ENCODE measurements around the gene FANCD2OS. TPM values are rescaled to one million over a fixed set of nuclear protein-coding genes. Genes with fewer than 3 reads are reported as not detected.
"Not testable (repeated sequence)": the region's sequence is repeated elsewhere in the genome, so short reads cannot be mapped to it uniquely, and the experiment has no call there.

FANCD2OS gene
- total RNA-seq, 1 experiment from 2014 or later = not detected

GRCh38 chr3:10142707-10143560 is 34.9 kb upstream of the FANCD2OS start:
- Histone ChIP-seq H3K27ac (ENCODE audit: low read length) (peak overlapping the region; percentile 45; the same call in 1 of the 2 replicates), H4K20me1 (ENCODE audit: insufficient read depth, low read depth, low read length) (peaks cover 17% of the 10 kb centered on the region), H3K9ac (ENCODE audit: low read length) (peak overlapping the region; percentile 97), H3K4me2 (ENCODE audit: low read depth, low read length, poor library complexity, severe bottlenecking) (peak overlapping the region; percentile 87), H3K9me2 (replicated peaks; ENCODE audit: insufficient read depth, low read length) (no peaks in the 10 kb centered on the region), H2AFZ (ENCODE audit: low read length) (no peak overlapping the region), H3K9me3 (ENCODE audit: low read length) (no peaks in the 10 kb centered on the region), H3K79me2 (ENCODE audit: low read length) (peaks cover 56% of the 10 kb centered on the region), H3K4me3 (ENCODE audit: low read length) (peak overlapping the region; percentile 83), H3K27me3 (ENCODE audit: low read length) (no peaks in the 10 kb centered on the region), H3K4me1 (ENCODE audit: low read length) (peaks cover 24% of the 10 kb centered on the region), H3K36me3 (ENCODE audit: insufficient read depth, low read length) (peaks cover 8% of the 10 kb centered on the region; the same call in 1 of the 2 replicates)
- DNase-seq = no peak

DNA sequence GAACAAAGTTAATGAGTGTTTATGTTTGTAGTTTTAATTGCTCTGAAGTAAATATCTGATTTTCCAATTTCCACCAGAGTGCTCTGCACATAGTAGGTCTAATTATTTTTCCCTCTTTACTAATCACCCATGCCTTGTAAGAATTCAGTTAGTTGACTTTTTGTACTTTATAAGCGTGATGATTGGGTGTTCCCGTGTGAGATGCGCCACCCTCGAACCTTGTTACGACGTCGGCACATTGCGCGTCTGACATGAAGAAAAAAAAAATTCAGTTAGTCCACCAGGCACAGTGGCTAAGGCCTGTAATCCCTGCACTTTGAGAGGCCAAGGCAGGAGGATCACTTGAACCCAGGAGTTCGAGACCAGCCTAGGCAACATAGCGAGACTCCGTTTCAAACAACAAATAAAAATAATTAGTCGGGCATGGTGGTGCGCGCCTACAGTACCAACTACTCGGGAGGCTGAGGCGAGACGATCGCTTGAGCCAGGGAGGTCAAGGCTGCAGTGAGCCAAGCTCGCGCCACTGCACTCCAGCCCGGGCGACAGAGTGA is 33.0 kb upstream of the FANCD2OS start:
- H3K4me2 ChIP-seq (ENCODE audit: low read depth, low read length, poor library complexity, severe bottlenecking) = peak overlapping the region; percentile 50
- no peak for DNase-seq
- H3K4me3 ChIP-seq (ENCODE audit: low read length) = peak overlapping the region; percentile 83; the same call in 1 of the 2 replicates

GRCh38 chr3:10137178-10137577 is 29.1 kb upstream of the FANCD2OS start:
- Histone ChIP-seq H3K27ac (ENCODE audit: low read length) (no peak overlapping the region), H3K4me1 (ENCODE audit: low read length) (peaks cover 4% of the 10 kb centered on the region), H3K9ac (ENCODE audit: low read length) (no peak overlapping the region), H3K4me2 (ENCODE audit: low read depth, low read length, poor library complexity, severe bottlenecking) (no peak overlapping the region), H3K4me3 (ENCODE audit: low read length) (no peak overlapping the region), H3K9me2 (replicated peaks; ENCODE audit: insufficient read depth, low read length) (no peaks in the 10 kb centered on the region), H3K27me3 (ENCODE audit: low read length) (no peaks in the 10 kb centered on the region), H4K20me1 (ENCODE audit: insufficient read depth, low read depth, low read length) (no peaks in the 10 kb centered on the region), H2AFZ (ENCODE audit: low read length) (no peak overlapping the region), H3K9me3 (ENCODE audit: low read length) (no peaks in the 10 kb centered on the region), H3K36me3 (ENCODE audit: insufficient read depth, low read length) (no peaks in the 10 kb centered on the region), H3K79me2 (ENCODE audit: low read length) (peaks cover 5% of the 10 kb centered on the region)
- no peak for DNase-seq

More for the DNA sequence above, 33.0 kb upstream of the FANCD2OS start:
- peaks cover 24% of the 10 kb centered on the region for H3K4me1 ChIP-seq (ENCODE audit: low read length)
- peaks cover 43% of the 10 kb centered on the region for H3K79me2 ChIP-seq (ENCODE audit: low read length)
- H3K9ac ChIP-seq (ENCODE audit: low read length) = peak overlapping the region; percentile 97
- no peaks in the 10 kb centered on the region for H3K9me2 ChIP-seq (replicated peaks; ENCODE audit: insufficient read depth, low read length)
- peaks cover 17% of the 10 kb centered on the region for H4K20me1 ChIP-seq (ENCODE audit: insufficient read depth, low read depth, low read length)
- no peaks in the 10 kb centered on the region for H3K9me3 ChIP-seq (ENCODE audit: low read length)
- peak overlapping the region; percentile 77 for H2AFZ ChIP-seq (ENCODE audit: low read length)
- H3K36me3 ChIP-seq (ENCODE audit: insufficient read depth, low read length) = peaks cover 7% of the 10 kb centered on the region; the same call in 1 of the 2 replicates
- H3K27ac ChIP-seq (ENCODE audit: low read length) = no peak overlapping the region
- H3K27me3 ChIP-seq (ENCODE audit: low read length) = no peaks in the 10 kb centered on the region

GRCh38 chr3:10136426-10137005 is 28.5 kb upstream of the FANCD2OS start:
- Histone ChIP-seq H3K9me2 (replicated peaks; ENCODE audit: insufficient read depth, low read length) (no peaks in the 10 kb centered on the region), H3K36me3 (ENCODE audit: insufficient read depth, low read length) (no peaks in the 10 kb centered on the region), H3K9ac (ENCODE audit: low read length) (no peak overlapping the region), H3K9me3 (ENCODE audit: low read length) (no peaks in the 10 kb centered on the region), H4K20me1 (ENCODE audit: insufficient read depth, low read depth, low read length) (no peaks in the 10 kb centered on the region), H3K79me2 (ENCODE audit: low read length) (no peaks in the 10 kb centered on the region), H3K4me2 (ENCODE audit: low read depth, low read length, poor library complexity, severe bottlenecking) (no peak overlapping the region), H3K27ac (ENCODE audit: low read length) (no peak overlapping the region), H3K4me3 (ENCODE audit: low read length) (no peak overlapping the region), H3K4me1 (ENCODE audit: low read length) (peaks cover 4% of the 10 kb centered on the region), H2AFZ (ENCODE audit: low read length) (no peak overlapping the region), H3K27me3 (ENCODE audit: low read length) (no peaks in the 10 kb centered on the region)
- no peak for DNase-seq

- not testable (repeated sequence) for H3K9ac ChIP-seq (ENCODE audit: low read length); H3K4me1 ChIP-seq (ENCODE audit: low read length); H3K27me3 ChIP-seq (ENCODE audit: low read length); H4K20me1 ChIP-seq (ENCODE audit: insufficient read depth, low read depth, low read length); H3K79me2 ChIP-seq (ENCODE audit: low read length); H3K9me2 ChIP-seq (replicated peaks; ENCODE audit: insufficient read depth, low read length); H3K36me3 ChIP-seq (ENCODE audit: insufficient read depth, low read length); H2AFZ ChIP-seq (ENCODE audit: low read length); H3K4me3 ChIP-seq (ENCODE audit: low read length); H3K4me2 ChIP-seq (ENCODE audit: low read depth, low read length, poor library complexity, severe bottlenecking); H3K9me3 ChIP-seq (ENCODE audit: low read length); DNase-seq; H3K27ac ChIP-seq (ENCODE audit: low read length)
Measured at GRCh38 chr3:10135872-10136271, 27.8 kb upstream of the FANCD2OS start.

DNA sequence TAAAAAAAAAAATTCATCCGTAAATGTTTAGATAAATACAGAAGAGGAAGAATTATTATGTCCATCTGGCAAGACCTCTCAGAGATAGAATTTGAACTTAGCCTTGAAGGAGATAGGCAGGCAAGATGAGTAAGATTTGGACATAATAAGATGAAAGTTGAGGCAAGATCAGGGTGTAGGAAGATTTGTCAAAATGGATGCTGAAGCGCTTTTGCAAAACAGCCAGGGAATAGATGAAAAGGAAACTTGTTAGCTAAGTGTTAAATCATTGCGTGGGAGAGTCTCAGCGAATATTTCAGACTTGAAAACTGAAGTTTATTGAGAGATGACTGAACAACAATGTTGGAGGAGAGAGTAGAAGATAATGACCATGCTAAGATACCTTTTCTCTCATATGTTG is 14.7 kb upstream of the FANCD2OS start:
- H3K4me2 ChIP-seq (ENCODE audit: low read depth, low read length, poor library complexity, severe bottlenecking) = no peak overlapping the region
- 0 out of 2 replicates have a peak, but pooled peaks cover 5% of the 10 kb centered on the region for H4K20me1 ChIP-seq (ENCODE audit: insufficient read depth, low read depth, low read length)

GRCh38 chr3:10121064-10121463 is 13.0 kb upstream of the FANCD2OS start:
- Histone ChIP-seq H3K9me3 (ENCODE audit: low read length) (no peaks in the 10 kb centered on the region), H3K4me3 (ENCODE audit: low read length) (no peak overlapping the region), H2AFZ (ENCODE audit: low read length) (no peak overlapping the region), H3K9ac (ENCODE audit: low read length) (no peak overlapping the region), H3K4me1 (ENCODE audit: low read length) (peaks cover 16% of the 10 kb centered on the region), H3K4me2 (ENCODE audit: low read depth, low read length, poor library complexity, severe bottlenecking) (no peak overlapping the region), H4K20me1 (ENCODE audit: insufficient read depth, low read depth, low read length) (peaks cover 16% of the 10 kb centered on the region; the same call in 1 of the 2 replicates), H3K9me2 (replicated peaks; ENCODE audit: insufficient read depth, low read length) (no peaks in the 10 kb centered on the region), H3K27ac (ENCODE audit: low read length) (no peak overlapping the region), H3K36me3 (ENCODE audit: insufficient read depth, low read length) (peaks cover 26% of the 10 kb centered on the region), H3K27me3 (ENCODE audit: low read length) (no peaks in the 10 kb centered on the region), H3K79me2 (ENCODE audit: low read length) (peaks cover 69% of the 10 kb centered on the region)
- no peak for DNase-seq

More for the DNA sequence above, 14.7 kb upstream of the FANCD2OS start:
- Histone ChIP-seq H3K9me2 (replicated peaks; ENCODE audit: insufficient read depth, low read length) (no peaks in the 10 kb centered on the region), H2AFZ (ENCODE audit: low read length) (no peak overlapping the region), H3K36me3 (ENCODE audit: insufficient read depth, low read length) (peaks cover 39% of the 10 kb centered on the region), H3K4me3 (ENCODE audit: low read length) (no peak overlapping the region), H3K79me2 (ENCODE audit: low read length) (peaks cover 52% of the 10 kb centered on the region), H3K9ac (ENCODE audit: low read length) (no peak overlapping the region), H3K27me3 (ENCODE audit: low read length) (no peaks in the 10 kb centered on the region), H3K9me3 (ENCODE audit: low read length) (no peaks in the 10 kb centered on the region), H3K4me1 (ENCODE audit: low read length) (peaks cover 1% of the 10 kb centered on the region; the same call in 1 of the 2 replicates), H3K27ac (ENCODE audit: low read length) (no peak overlapping the region)
- DNase-seq = no peak

GRCh38 chr3:10119376-10119775 is 11.3 kb upstream of the FANCD2OS start:
- H3K27ac ChIP-seq (ENCODE audit: low read length) = no peak overlapping the region
- peaks cover 75% of the 10 kb centered on the region for H3K79me2 ChIP-seq (ENCODE audit: low read length)
- no peaks in the 10 kb centered on the region for H3K27me3 ChIP-seq (ENCODE audit: low read length)
- no peak overlapping the region for H2AFZ ChIP-seq (ENCODE audit: low read length)
- peaks cover 16% of the 10 kb centered on the region for H3K36me3 ChIP-seq (ENCODE audit: insufficient read depth, low read length)
- DNase-seq = no peak
- no peak overlapping the region for H3K4me2 ChIP-seq (ENCODE audit: low read depth, low read length, poor library complexity, severe bottlenecking)
- peaks cover 18% of the 10 kb centered on the region; the same call in 1 of the 2 replicates for H4K20me1 ChIP-seq (ENCODE audit: insufficient read depth, low read depth, low read length)
- H3K4me1 ChIP-seq (ENCODE audit: low read length) = peaks cover 22% of the 10 kb centered on the region
- no peak overlapping the region for H3K4me3 ChIP-seq (ENCODE audit: low read length)
- H3K9ac ChIP-seq (ENCODE audit: low read length) = no peak overlapping the region
- no peaks in the 10 kb centered on the region for H3K9me2 ChIP-seq (replicated peaks; ENCODE audit: insufficient read depth, low read length)
- H3K9me3 ChIP-seq (ENCODE audit: low read length) = no peaks in the 10 kb centered on the region

Measured in Karpas-422 (cell line).